Stimulated activated CD8-positive, alpha-beta memory T cell treated with anti-CD3 and anti-CD28 coated beads, Interleukin-4, amount 100 ng/mL, for 4 hours (primary cell): Measurements from ENCODE around the gene APBA3.
A peak's percentile ranks its signal among the peaks of the same experiment; 100 is the strongest.
"Not testable (repeated sequence)": the region's sequence is repeated elsewhere in the genome, so short reads cannot be mapped to it uniquely, and the experiment has no call there.

ENCODE experiments used
- DNase-seq, 2 donors: peaks; one replicate each; pipeline ENCODE4 v3.0.0-alpha.2; 2020; ENCODE audit warnings: low read depth in 2 of 2, low spot score in 1 of 2

The APBA3 gene

GRCh38 chr19:3771906-3772455 is 10.5 kb upstream of the APBA3 start, which contains the start of gene RAX2:
Gene RAX2 (minus strand): TSS chr19:3772228. CDS start chr19:3771742, 486 bp downstream.
- no peak for DNase-seq

GRCh38 chr19:3771000-3771905 is 9.8 kb upstream of the APBA3 start:
- no peak for DNase-seq

GRCh38 chr19:3770136-3770999 is 8.9 kb upstream of the APBA3 start:
- no peak for DNase-seq

- no peak for DNase-seq
Observed at GRCh38 chr19:3769494-3769893, 8.0 kb upstream of the APBA3 start.

- DNase-seq: no peak
Observed at GRCh38 chr19:3768748-3769099, 7.2 kb upstream of the APBA3 start.

GRCh38 chr19:3768015-3768747 is 6.7 kb upstream of the APBA3 start:
- DNase-seq: no peak

- no peak for DNase-seq
Observed at GRCh38 chr19:3767050-3767449, 5.6 kb upstream of the APBA3 start.

GRCh38 chr19:3766520-3766919 is 5.0 kb upstream of the APBA3 start:
- DNase-seq: no peak

- DNase-seq: not testable (repeated sequence)
Observed at GRCh38 chr19:3765757-3766156, 4.3 kb upstream of the APBA3 start.

- no peak for DNase-seq
Observed at GRCh38 chr19:3765121-3765520, 3.6 kb upstream of the APBA3 start.

GRCh38 chr19:3762501-3763459 is 1.3 kb upstream of the APBA3 start, which contains the start of gene MRPL54:
Gene MRPL54 (plus strand): TSS chr19:3762682. CDS start chr19:3762701, 19 bp downstream.
- DNase-seq: peak; percentile 99

- no peak for DNase-seq
Observed at GRCh38 chr19:3762130-3762473, 610 bp upstream of the APBA3 start.

- no peak for DNase-seq
Observed at GRCh38 chr19:3760871-3761361, 576 bp downstream of the APBA3 start.

- no peak for DNase-seq
Observed at GRCh38 chr19:3759482-3760254, 1.8 kb downstream of the APBA3 start.

- not testable (repeated sequence) for DNase-seq
Observed at GRCh38 chr19:3758297-3758696, 3.2 kb downstream of the APBA3 start.

GRCh38 chr19:3757705-3758104 is 3.8 kb downstream of the APBA3 start:
- not testable (repeated sequence) for DNase-seq

GRCh38 chr19:3753631-3754410 is 7.7 kb downstream of the APBA3 start:
- DNase-seq: no peak

- no peak for DNase-seq
Observed at GRCh38 chr19:3752492-3752891, 9.0 kb downstream of the APBA3 start.
